IMR-90 (cell line): ENCODE results near the gene ALDOB. TPM values are rescaled to one million over a fixed set of nuclear protein-coding genes. Genes with fewer than 3 reads are reported as not detected.

Source experiments
- ATAC-seq: fragments of 200-7000 bp; cut with Tn5 transposase; 2 replicates; pipeline ENCODE4 v1.9.1; 2020; ENCODE audit warnings: low read depth, mild to moderate bottlenecking, moderate library complexity
- BruUV-seq: library from RNA; stranded (reverse); fragments of 400-500 nt; replicated peaks from 2 replicates; lab custom pipeline; 2021; lab: Mats Ljungman, UMichigan
- CTCF ChIA-PET: fragments of 300-600 bp; formaldehyde crosslinking; extraction: SDS; loops from one replicate; lab custom pipeline; 2021; ENCODE audit warnings: antibody characterized with exemption; lab: Yijun Ruan, JAX
- POLR2A ChIA-PET: fragments of 300-600 bp; sonication (Branson Sonifier 250); formaldehyde crosslinking; loops from one replicate; lab custom pipeline; 2022; ENCODE audit warnings: antibody characterized with exemption; ENCODE audit not compliant: unreplicated experiment; lab: Charles Lee
- DNase-seq: peaks from one replicate; pipeline ENCODE4 v3.0.0; 2013
- H2AFZ ChIP-seq: replicated peaks from 2 replicates; pipeline ENCODE3; 2013; ENCODE audit warnings: low read length, mild to moderate bottlenecking; ENCODE audit not compliant: poor library complexity
- H2AK5ac ChIP-seq: 2 replicates; pipeline ENCODE4 v1.6.1; 2013; ENCODE audit warnings: low read depth, low read length, inconsistent platforms
- H2AK9ac ChIP-seq: replicated peaks from 2 replicates; pipeline ENCODE3; 2013; ENCODE audit warnings: mild to moderate bottlenecking, low read depth, low read length, moderate library complexity; ENCODE audit not compliant: poor library complexity
- H2BK120ac ChIP-seq: 2 replicates; pipeline ENCODE4 v1.6.1; 2013; ENCODE audit warnings: low read depth, low read length, inconsistent platforms
- H2BK15ac ChIP-seq: 3 replicates; pipeline ENCODE4 v1.6.1; 2013; ENCODE audit warnings: low read depth, low read length, inconsistent platforms
- H2BK20ac ChIP-seq: 2 replicates; pipeline ENCODE4 v1.6.1; 2013; ENCODE audit warnings: low read depth, mild to moderate bottlenecking, inconsistent platforms, low read length, moderate library complexity
- H2BK5ac ChIP-seq: 2 replicates; pipeline ENCODE4 v1.6.1; 2013; ENCODE audit warnings: mild to moderate bottlenecking, low read depth, low read length, inconsistent platforms; ENCODE audit not compliant: poor library complexity, severe bottlenecking
- H3K14ac ChIP-seq: replicated peaks from 2 replicates; pipeline ENCODE4 v1.6.1; 2013; ENCODE audit warnings: low read depth, low read length, inconsistent platforms
- H3K18ac ChIP-seq: 2 replicates; pipeline ENCODE4 v1.6.1; 2013; ENCODE audit warnings: low read depth, low read length, control low read depth
- H3K23ac ChIP-seq: 2 replicates; pipeline ENCODE4 v1.6.1; 2013; ENCODE audit warnings: low read depth, low read length, inconsistent platforms
- H3K27ac ChIP-seq: 2 replicates; pipeline ENCODE4 v1.5.1; 2013; ENCODE audit warnings: mild to moderate bottlenecking, control low read depth, low read length; ENCODE audit not compliant: insufficient read depth
- H3K27me3 ChIP-seq: 2 replicates; pipeline ENCODE4 v1.6.1; 2013; ENCODE audit warnings: low read length; ENCODE audit not compliant: control insufficient read depth, insufficient read depth
- H3K36me3 ChIP-seq: 2 replicates; pipeline ENCODE4 v1.6.1; 2013; ENCODE audit warnings: low read length, mixed read lengths; ENCODE audit not compliant: control insufficient read depth, insufficient read depth
- H3K4ac ChIP-seq: 2 replicates; pipeline ENCODE4 v1.6.1; 2013; ENCODE audit warnings: low read depth, low read length, inconsistent platforms
- H3K4me1 ChIP-seq: 2 replicates; pipeline ENCODE4 v1.6.1; 2013; ENCODE audit warnings: low read length, mixed read lengths; ENCODE audit not compliant: control insufficient read depth, insufficient read depth
- H3K4me2 ChIP-seq: 2 replicates; pipeline ENCODE4 v1.6.1; 2013; ENCODE audit warnings: low read depth, mild to moderate bottlenecking, control low read depth, low read length, moderate library complexity
- H3K4me3 ChIP-seq: 2 replicates; pipeline ENCODE4 v1.5.1; 2013; ENCODE audit warnings: low read depth, mild to moderate bottlenecking, control low read depth, low read length, moderate library complexity; ENCODE audit not compliant: insufficient read depth
- H3K56ac ChIP-seq: 2 replicates; pipeline ENCODE4 v1.6.1; 2013; ENCODE audit warnings: low read length, inconsistent platforms; ENCODE audit not compliant: insufficient read depth; ENCODE audit errors: extremely low read depth
- H3K79me1 ChIP-seq, 2 experiments: 2 replicates each; pipeline ENCODE4 v1.6.1; 2013; ENCODE audit warnings: low read length in 2 of 2, inconsistent platforms in 1 of 2, low read depth in 1 of 2
- H3K9ac ChIP-seq: 2 replicates; pipeline ENCODE4 v1.6.1; 2013; ENCODE audit warnings: low read depth, low read length, control low read depth
- H3K9me1 ChIP-seq: 2 replicates; pipeline ENCODE4 v1.6.1; 2013; ENCODE audit warnings: low read length, inconsistent platforms; ENCODE audit not compliant: insufficient read depth
- H3K9me3 ChIP-seq: 2 replicates; pipeline ENCODE4 v1.6.1; 2013; ENCODE audit warnings: low read length; ENCODE audit not compliant: control insufficient read depth, insufficient read depth
- H4K20me1 ChIP-seq: 2 replicates; pipeline ENCODE4 v1.6.1; 2013; ENCODE audit warnings: low read length, inconsistent platforms; ENCODE audit not compliant: insufficient read depth
- H4K5ac ChIP-seq: 2 replicates; pipeline ENCODE4 v1.6.1; 2013; ENCODE audit warnings: mild to moderate bottlenecking, low read depth, low read length, control low read depth
- H4K8ac ChIP-seq, 2 experiments: 2 replicates each; pipeline ENCODE4 v1.6.1; 2013; ENCODE audit warnings: low read depth in 2 of 2, low read length in 2 of 2, control low read depth in 1 of 2, inconsistent platforms in 1 of 2
- H4K91ac ChIP-seq: 2 replicates; pipeline ENCODE4 v1.6.1; 2013; ENCODE audit warnings: low read depth, low read length, inconsistent platforms; ENCODE audit not compliant: insufficient read depth
- BHLHE40 ChIP-seq: fragments of 150-350 bp; IDR thresholded peaks from 2 replicates; pipeline ENCODE4 v1.6.1; 2016; ENCODE audit warnings: mild to moderate bottlenecking, low read depth, low read length
- CHD1 ChIP-seq: IDR thresholded peaks from 2 replicates; pipeline ENCODE4 v1.6.1; 2012; ENCODE audit warnings: low read depth, low read length, improper control_type of control experiment
- FOS ChIP-seq: fragments of 150-350 bp; IDR thresholded peaks from 2 replicates; pipeline ENCODE4 v1.6.1; 2016; ENCODE audit warnings: low read depth, low read length
- RAD21 ChIP-seq: IDR thresholded peaks from 2 replicates; pipeline ENCODE4 v1.6.1; 2012; ENCODE audit warnings: low read length, improper control_type of control experiment
- RCOR1 ChIP-seq: IDR thresholded peaks from 2 replicates; pipeline ENCODE4 v1.6.1; 2012; ENCODE audit warnings: mild to moderate bottlenecking, low read length, improper control_type of control experiment; ENCODE audit not compliant: insufficient replicate concordance
- WGBS, 2 experiments: methylation state at CpG; one replicate each; pipeline versions ENCODE4 v1.1.5 to v1.1.7; 2013; ENCODE audit warnings: missing lambda C conversion rate in 2 of 2; ENCODE audit not compliant: insufficient read length in 1 of 2; ENCODE audit errors: extremely low coverage in 2 of 2; 5-methylcytosine and 5-hydroxymethylcytosine counted together
- dilution Hi-C: fragments of 300-500 bp; cut with HindIII; formaldehyde crosslinking; loops from one replicate; pipeline ENCODE4 v1.14.3; 2018; ENCODE audit warnings: low sequenced_read_pairs; ENCODE audit not compliant: unreplicated experiment
- in situ Hi-C: fragments of 300-500 bp; cut with MboI; formaldehyde crosslinking; loops from 3 replicates; pipeline ENCODE4 v1.14.3; 2019; ENCODE audit warnings: low sequenced_read_pairs, inconsistent platforms, mixed read lengths
- intact Hi-C: fragments of 100-400 bp; cut with micrococcal nuclease; formaldehyde crosslinking; loops from 2 replicates; pipeline ENCODE4 v1.10.0; 2022
- polyA plus RNA-seq, 3 experiments: library from polyadenylated mRNA; depleted of rRNA; stranded (reverse); fragments of >200 nt; gene quantifications; 2 replicates each; pipeline ENCODE4 v1.2.3, GENCODE V29; 2012; ENCODE audit warnings: low replicate concordance in 1 of 3
- total RNA-seq: library from RNA; depleted of rRNA; stranded (reverse); fragments of >200 nt; gene quantifications from 2 replicates; pipeline ENCODE4 v1.2.3, GENCODE V29; 2012

Gene ALDOB
- total and polyA plus RNA-seq, 2 of the 4 experiments (the other 2 are of a cell fraction) = not detected

- H3K27ac ChIP-seq = no peak overlapping the region
- ATAC-seq (no peak), DNase-seq (no peak)
- no peak overlapping the region for H3K14ac ChIP-seq
- no peak overlapping the region for H3K9ac ChIP-seq
- no peak overlapping the region for H3K23ac ChIP-seq
- ChIA-PET CTCF (no interaction called here), POLR2A (no interaction called here)
- no peak overlapping the region for H4K5ac ChIP-seq
- H3K56ac ChIP-seq = no peak overlapping the region
- peaks cover 3% of the 10 kb centered on the region; the same call in 1 of the 2 replicates for H3K9me3 ChIP-seq
- H2AK9ac ChIP-seq = no peak overlapping the region
- no peak overlapping the region for H2BK5ac ChIP-seq
- no peaks in the 10 kb centered on the region for H3K27me3 ChIP-seq
- BruUV-seq = no TSS peak
- H3K18ac ChIP-seq = no peak overlapping the region
- H2BK20ac ChIP-seq = no peak overlapping the region
- no peak overlapping the region for H4K8ac ChIP-seq
- dilution Hi-C loops (no loop called here), intact Hi-C loops (no loop called here), in situ Hi-C loops (no loop called here)
- H3K4me3 ChIP-seq = no peak overlapping the region
- H3K4ac ChIP-seq = no peak overlapping the region
- H4K20me1 ChIP-seq = no peaks in the 10 kb centered on the region
- H2BK15ac ChIP-seq = no peak overlapping the region
- TF ChIP-seq RAD21 (no peak), BHLHE40 (no peak), CHD1 (no peak), RCOR1 (no peak), FOS (no peak)
- H3K36me3 ChIP-seq = peaks cover 1% of the 10 kb centered on the region; the same call in 1 of the 2 replicates
- H3K4me1 ChIP-seq = no peaks in the 10 kb centered on the region
- no peak overlapping the region for H4K91ac ChIP-seq
- whole genome bisulfite sequencing, 2 experiments = no CpG with 5 or more reads among the region's 2 CpGs
- H2BK120ac ChIP-seq = no peak overlapping the region
- no peak overlapping the region for H3K4me2 ChIP-seq
- no peak overlapping the region for H2AK5ac ChIP-seq
- H3K9me1 ChIP-seq = no peaks in the 10 kb centered on the region
- H2AFZ ChIP-seq = no peak overlapping the region
- no peaks in the 10 kb centered on the region for H3K79me1 ChIP-seq
Observed at GRCh38 chr9:101383361-101383760, 52.2 kb downstream of the ALDOB start.
